K562 (cell line): ENCODE data around the gene C19orf44. TPM values are rescaled to one million over a fixed set of nuclear protein-coding genes. Genes with fewer than 3 reads are reported as not detected.

Source experiments
- ATAC-seq: fragments of 200-7000 bp; cut with Tn5 transposase; 3 replicates; pipeline ENCODE4 v1.9.1; 2020; ENCODE audit warnings: moderate library complexity
- BruUV-seq: library from RNA; stranded (reverse); fragments of 400-500 nt; replicated peaks from 2 replicates; lab custom pipeline; 2021; lab: Mats Ljungman, UMichigan
- CTCF ChIA-PET: fragments of 300-600 bp; formaldehyde crosslinking; extraction: SDS; loops from one replicate; lab custom pipeline; 2021; ENCODE audit warnings: low intra/inter-chr PET ratio; lab: Yijun Ruan, JAX
- POLR2A ChIA-PET: fragments of 300-600, 350-650 bp; sonication (Branson Sonifier 250); formaldehyde crosslinking; extraction: SDS; loops from one replicate; lab custom pipeline; 2021; ENCODE audit warnings: antibody characterized with exemption, inconsistent platforms; lab: Yijun Ruan, JAX
- DNase-seq, 4 experiments: peaks; one replicate each; pipeline versions ENCODE4 v3.0.0 to v3.0.0-alpha.2; 2011 to 2018; ENCODE audit warnings: low spot score in 3 of 4, mixed read lengths in 3 of 4; ENCODE audit errors: extremely low read depth in 1 of 4
- FAIRE-seq: peaks from 2 replicates; lab custom pipeline; 2011; peaks lifted over from hg19 to GRCh38; lab: Jason Lieb, UNC
- H2AFZ ChIP-seq: 2 replicates; pipeline ENCODE4 v1.6.0; 2011; ENCODE audit warnings: low read depth, low read length, control low read depth, inconsistent platforms
- H3K27ac ChIP-seq: fragments of 200-600 bp; 3 replicates; pipeline ENCODE4 v1.8.0; 2011; ENCODE audit warnings: low read depth, mild to moderate bottlenecking, control low read depth, inconsistent platforms, low read length, moderate library complexity, mixed read lengths; ENCODE audit errors: extremely low read depth
- H3K27me3 ChIP-seq, 2 experiments: fragments of 300-600 bp in 1 of 2; 2 replicates in 1 of 2; 3 replicates in 1 of 2; pipeline versions ENCODE4 v1.6.0 to v1.8.0; 2011; ENCODE audit warnings: inconsistent platforms in 2 of 2, low read length in 2 of 2, mild to moderate bottlenecking in 1 of 2, mixed read lengths in 1 of 2, moderate library complexity in 1 of 2; ENCODE audit not compliant: control insufficient read depth in 2 of 2, insufficient read depth in 2 of 2
- H3K36me3 ChIP-seq: fragments of 300-600 bp; 3 replicates; pipeline ENCODE4 v1.8.0; 2011; ENCODE audit warnings: mild to moderate bottlenecking, low read length, inconsistent platforms; ENCODE audit not compliant: control insufficient read depth, insufficient read depth
- H3K4me1 ChIP-seq, 2 experiments: fragments of 200-600 bp in 1 of 2; replicated peaks in 1 of 2; 2 replicates in 1 of 2; 3 replicates in 1 of 2; pipeline versions ENCODE4 v1.5.1 to v1.8.0; 2011; ENCODE audit warnings: inconsistent platforms in 2 of 2, low read length in 2 of 2, mild to moderate bottlenecking in 1 of 2, mixed read lengths in 1 of 2, moderate library complexity in 1 of 2; ENCODE audit not compliant: control insufficient read depth in 2 of 2, insufficient read depth in 2 of 2
- H3K4me2 ChIP-seq: 2 replicates; pipeline ENCODE4 v1.6.1; 2011; ENCODE audit warnings: low read length, control low read depth, inconsistent platforms, mixed read lengths; ENCODE audit not compliant: insufficient read depth
- H3K4me3 ChIP-seq: fragments of 200-600 bp; sonication (generic), shearing (Covaris generic); 2 replicates; pipeline ENCODE4 v1.5.1; 2016; ENCODE audit warnings: control low read depth, inconsistent platforms
- H3K79me2 ChIP-seq: fragments of 200-600 bp; 3 replicates; pipeline ENCODE4 v1.8.0; 2011; ENCODE audit warnings: low read length, inconsistent platforms; ENCODE audit not compliant: control insufficient read depth, insufficient read depth
- H3K9ac ChIP-seq, 2 experiments: 2 replicates each; pipeline versions ENCODE4 v1.6.0 to v1.6.1; 2011; ENCODE audit warnings: low read depth in 2 of 2, low read length in 2 of 2, control low read depth in 1 of 2, inconsistent platforms in 1 of 2, mild to moderate bottlenecking in 1 of 2, mixed read lengths in 1 of 2; ENCODE audit not compliant: insufficient read depth in 1 of 2
- H3K9me1 ChIP-seq: one replicate; pipeline ENCODE4 v1.6.0; 2011; ENCODE audit warnings: inconsistent platforms, mild to moderate bottlenecking, low read length, moderate library complexity; ENCODE audit not compliant: control insufficient read depth, insufficient read depth
- H3K9me3 ChIP-seq: replicated peaks from 2 replicates; pipeline ENCODE4 v1.5.1; 2011; ENCODE audit warnings: low read depth, low read length, inconsistent platforms; ENCODE audit not compliant: control insufficient read depth, insufficient read depth
- H4K20me1 ChIP-seq: replicated peaks from 2 replicates; pipeline ENCODE4 v1.6.1; 2011; ENCODE audit warnings: low read length, inconsistent platforms, mixed read lengths; ENCODE audit not compliant: control insufficient read depth, insufficient read depth
- CHD1 ChIP-seq: fragments of 200-600 bp; sonication (generic); IDR thresholded peaks from one replicate; pipeline ENCODE4 v1.6.1; 2012; ENCODE audit warnings: mild to moderate bottlenecking, moderate library complexity, low read length, inconsistent platforms
- GABPA ChIP-seq: fragments of 200-800 bp; sonication (Bioruptor generic); conservative IDR thresholded peaks from 2 replicates; pipeline ENCODE4 v1.6.1; 2016; ENCODE audit warnings: low read depth, missing genetic modification characterization, missing compliant biosample characterization
- HDAC2 ChIP-seq: fragments of 450-650 bp; IDR thresholded peaks from 2 replicates; pipeline ENCODE4 v1.6.1; 2016; ENCODE audit warnings: mild to moderate bottlenecking
- MAFG ChIP-seq: fragments of 450-650 bp; conservative IDR thresholded peaks from 2 replicates; pipeline ENCODE4 v1.6.1; 2016; ENCODE audit warnings: missing genetic modification characterization, missing compliant biosample characterization
- NR2C2 ChIP-seq, 2 experiments: fragments of 200-800 bp in 1 of 2; sonication (Bioruptor generic) in 1 of 2; sonication (generic) in 1 of 2; formaldehyde crosslinking in 1 of 2; IDR thresholded peaks; 2 replicates each; pipeline versions ENCODE4 v1.6.1 to v1.8.0; 2016 to 2022; ENCODE audit warnings: mild to moderate bottlenecking in 1 of 2, missing compliant biosample characterization in 1 of 2, missing genetic modification characterization in 1 of 2, missing genetic modification reagents in 1 of 2
- SMARCE1 ChIP-seq: fragments of 450-650 bp; IDR thresholded peaks from 2 replicates; pipeline ENCODE4 v1.7.1; 2016; ENCODE audit warnings: mild to moderate bottlenecking
- ZBTB7A ChIP-seq: IDR thresholded peaks from 2 replicates; pipeline ENCODE4 v1.6.1; 2011; ENCODE audit warnings: low read depth, mild to moderate bottlenecking, low read length, moderate library complexity, borderline replicate concordance; ENCODE audit not compliant: control insufficient read depth
- ZNF384 ChIP-seq: IDR thresholded peaks from 2 replicates; pipeline ENCODE4 v1.6.1; 2012; ENCODE audit warnings: low read depth, low read length, improper control_type of control experiment
- ZNF586 ChIP-seq: fragments of 450-650 bp; formaldehyde crosslinking; conservative IDR thresholded peaks from 2 replicates; pipeline ENCODE4 v1.4.0; 2020; ENCODE audit warnings: mild to moderate bottlenecking, moderate library complexity
- WGBS: fragments of 100-300 bp; shearing (Covaris generic); methylation state at CpG from one replicate; pipeline ENCODE4 v1.1.6; 2016; ENCODE audit warnings: low coverage, mixed read lengths; ENCODE audit not compliant: insufficient coverage; ENCODE audit errors: missing lambda C conversion rate; 5-methylcytosine and 5-hydroxymethylcytosine counted together
- in situ Hi-C: fragments of 300-500 bp; cut with MboI; formaldehyde crosslinking; loops from 4 replicates; pipeline ENCODE4 v1.15.0; 2018; ENCODE audit warnings: inconsistent platforms, mixed read lengths
- intact Hi-C: fragments of 100-400 bp; cut with micrococcal nuclease; formaldehyde crosslinking; loops from 2 replicates; pipeline ENCODE4 v1.14.2; 2022
- polyA plus RNA-seq, 8 experiments: library from polyadenylated mRNA; depleted of rRNA in 4 of 8; stranded (reverse) in 5 of 8; unstranded in 3 of 8; fragments of >200 nt; fragmentation: Nextera tagmentation in 2 of 8; fragmentation: Illumina TruSeq in 1 of 8; extraction: Ambion mirVana in 2 of 8; extraction: Trizol in 1 of 8; gene quantifications; 2 replicates each; pipeline versions ENCODE4 v1.2.1 to v1.2.3, GENCODE V29; 2011 to 2014; ENCODE audit warnings: inconsistent platforms in 1 of 8, missing spikeins in 1 of 8
- total RNA-seq, 7 experiments: library from RNA; depleted of rRNA in 6 of 7; stranded (reverse); fragments of >200 nt in 6 of 7; fragmentation: Illumina TruSeq in 2 of 7; extraction: Trizol in 2 of 7; gene quantifications; 2 replicates each; pipeline versions ENCODE4 v1.2.1 to v1.2.3, GENCODE V29; 2011 to 2021; ENCODE audit warnings: low replicate concordance in 1 of 7
- TF ChIP-seq, protein P1 (sequence below): sonication (generic); formaldehyde crosslinking; IDR thresholded peaks from 2 replicates; pipeline ENCODE4 v1.8.0; 2023; ENCODE audit warnings: mild to moderate bottlenecking, missing genetic modification reagents
- TF ChIP-seq, protein P2 (sequence below): sonication (generic); formaldehyde crosslinking; IDR thresholded peaks from 2 replicates; pipeline ENCODE4 v1.8.0; 2022; ENCODE audit warnings: missing genetic modification reagents, mild to moderate bottlenecking, moderate library complexity, borderline replicate concordance
- TF ChIP-seq, protein P3 (sequence below): fragments of 450-650 bp; IDR thresholded peaks from 2 replicates; pipeline ENCODE4 v1.6.1; 2016; ENCODE audit warnings: borderline replicate concordance
- TF ChIP-seq, protein P4 (sequence below): fragments of 250-450 bp; sonication (Bioruptor Pico); IDR thresholded peaks from 2 replicates; pipeline ENCODE4 v1.6.1; 2021; ENCODE audit warnings: mild to moderate bottlenecking

Gene C19orf44
- total and polyA plus RNA-seq, 9 of the 15 experiments (the other 6 are each of a cell fraction or from before 2014, with no cell fraction given): 0.41 to 7.7 (median 3.5) TPM

DNA sequence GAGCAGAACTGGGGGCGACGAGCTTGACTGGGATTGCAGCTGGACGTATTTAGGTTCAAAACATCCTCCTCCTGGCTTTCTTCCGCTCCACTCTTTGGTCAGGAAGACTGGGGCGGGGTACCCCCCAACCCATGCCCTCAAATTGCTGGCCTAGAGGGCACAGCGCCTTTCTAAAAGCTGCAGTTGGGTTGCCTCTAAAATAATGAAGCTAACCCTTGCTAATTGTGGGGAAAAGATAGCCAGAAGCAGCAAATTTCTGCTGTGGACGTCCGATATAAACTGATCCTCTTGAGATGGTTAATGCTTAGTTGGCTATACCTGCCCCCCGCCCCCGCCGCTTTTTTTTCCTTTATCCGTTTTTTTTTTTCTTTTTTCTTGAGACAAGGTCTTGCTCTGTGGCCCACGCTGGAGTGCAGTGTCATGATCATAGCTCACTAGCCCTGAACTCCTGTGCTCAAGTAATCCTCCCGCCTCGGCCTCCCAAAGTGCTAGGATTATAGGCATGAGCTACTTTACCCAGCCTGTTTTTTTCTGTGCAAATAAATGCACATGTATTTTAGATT, 46.8 kb downstream of the C19orf44 start:
- peak overlapping the region; percentile 90 to 97 for H3K9ac ChIP-seq
- peaks cover 34% of the 10 kb centered on the region; the same call in 2 of the 3 replicates for H3K36me3 ChIP-seq
- BruUV-seq: TSS peak; percentile 84
- ATAC-seq (peak; percentile 31), FAIRE-seq (no peak), DNase-seq (peak in 3 of 4 experiments; percentile 23 to 64 (median 26))
- WGBS: 1% methylated on average over 12 of the region's 15 CpGs
- in situ Hi-C loops: no loop called here
- peaks cover 1% of the 10 kb centered on the region for H3K9me1 ChIP-seq
- peak overlapping the region; percentile 79 for H3K27ac ChIP-seq
- H3K9me3 ChIP-seq: no peaks in the 10 kb centered on the region
- H2AFZ ChIP-seq: peak overlapping the region; percentile 63
- no peaks in the 10 kb centered on the region; a peak in 1 of 5 replicates for H3K27me3 ChIP-seq
- H3K79me2 ChIP-seq: peaks cover 63% of the 10 kb centered on the region
- peaks cover 5 to 10% of the 10 kb centered on the region in 2 experiments; a peak in 4 of 5 replicates for H3K4me1 ChIP-seq
- ChIA-PET POLR2A (interaction anchor here (0.8 to 1.3 kb wide), 7 partner anchors 8 to 107 kb away, joined by 3 to 6 read pairs (median 3); no protein-coding TSS in a partner anchor), CTCF (no interaction called here)
- H4K20me1 ChIP-seq: peaks cover 12% of the 10 kb centered on the region; the same call in 1 of the 2 replicates
- H3K4me3 ChIP-seq: peak overlapping the region; percentile 91
- intact Hi-C loops: loop anchor here (1.0 to 10.0 kb wide), 2 partner anchors 28 to 82 kb away; partner anchors contain the start of gene MED26
- H3K4me2 ChIP-seq: peak overlapping the region; percentile 86
- TF ChIP-seq CHD1 (peak; percentile 52), MAFG (tag) (peak; percentile 51; the same call in 1 of the 2 replicates), GABPA (no peak), NR2C2 (CRISPR knock-in tag; IDR thresholded peaks at IDR 0.05) (no peak), NR2C2 (tag; IDR thresholded peaks at IDR 0.05) (0 out of 2 replicates have a peak, but pooled peaks have one; percentile 14), ZBTB7A (0 out of 2 replicates have a peak, but pooled peaks have one; percentile 20), ZNF586 (CRISPR knock-in tag) (no peak), HDAC2 (0 out of 2 replicates have a peak, but pooled peaks have one; percentile 9), SMARCE1 (peak; percentile 44; the same call in 1 of the 2 replicates), ZNF384 (peak; percentile 72)
- TF ChIP-seq, protein P1, sequence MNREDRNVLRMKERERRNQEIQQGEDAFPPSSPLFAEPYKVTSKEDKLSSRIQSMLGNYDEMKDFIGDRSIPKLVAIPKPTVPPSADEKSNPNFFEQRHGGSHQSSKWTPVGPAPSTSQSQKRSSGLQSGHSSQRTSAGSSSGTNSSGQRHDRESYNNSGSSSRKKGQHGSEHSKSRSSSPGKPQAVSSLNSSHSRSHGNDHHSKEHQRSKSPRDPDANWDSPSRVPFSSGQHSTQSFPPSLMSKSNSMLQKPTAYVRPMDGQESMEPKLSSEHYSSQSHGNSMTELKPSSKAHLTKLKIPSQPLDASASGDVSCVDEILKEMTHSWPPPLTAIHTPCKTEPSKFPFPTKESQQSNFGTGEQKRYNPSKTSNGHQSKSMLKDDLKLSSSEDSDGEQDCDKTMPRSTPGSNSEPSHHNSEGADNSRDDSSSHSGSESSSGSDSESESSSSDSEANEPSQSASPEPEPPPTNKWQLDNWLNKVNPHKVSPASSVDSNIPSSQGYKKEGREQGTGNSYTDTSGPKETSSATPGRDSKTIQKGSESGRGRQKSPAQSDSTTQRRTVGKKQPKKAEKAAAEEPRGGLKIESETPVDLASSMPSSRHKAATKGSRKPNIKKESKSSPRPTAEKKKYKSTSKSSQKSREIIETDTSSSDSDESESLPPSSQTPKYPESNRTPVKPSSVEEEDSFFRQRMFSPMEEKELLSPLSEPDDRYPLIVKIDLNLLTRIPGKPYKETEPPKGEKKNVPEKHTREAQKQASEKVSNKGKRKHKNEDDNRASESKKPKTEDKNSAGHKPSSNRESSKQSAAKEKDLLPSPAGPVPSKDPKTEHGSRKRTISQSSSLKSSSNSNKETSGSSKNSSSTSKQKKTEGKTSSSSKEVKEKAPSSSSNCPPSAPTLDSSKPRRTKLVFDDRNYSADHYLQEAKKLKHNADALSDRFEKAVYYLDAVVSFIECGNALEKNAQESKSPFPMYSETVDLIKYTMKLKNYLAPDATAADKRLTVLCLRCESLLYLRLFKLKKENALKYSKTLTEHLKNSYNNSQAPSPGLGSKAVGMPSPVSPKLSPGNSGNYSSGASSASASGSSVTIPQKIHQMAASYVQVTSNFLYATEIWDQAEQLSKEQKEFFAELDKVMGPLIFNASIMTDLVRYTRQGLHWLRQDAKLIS: 0 out of 2 replicates have a peak, but pooled peaks have one; percentile 44
- TF ChIP-seq, protein P2, sequence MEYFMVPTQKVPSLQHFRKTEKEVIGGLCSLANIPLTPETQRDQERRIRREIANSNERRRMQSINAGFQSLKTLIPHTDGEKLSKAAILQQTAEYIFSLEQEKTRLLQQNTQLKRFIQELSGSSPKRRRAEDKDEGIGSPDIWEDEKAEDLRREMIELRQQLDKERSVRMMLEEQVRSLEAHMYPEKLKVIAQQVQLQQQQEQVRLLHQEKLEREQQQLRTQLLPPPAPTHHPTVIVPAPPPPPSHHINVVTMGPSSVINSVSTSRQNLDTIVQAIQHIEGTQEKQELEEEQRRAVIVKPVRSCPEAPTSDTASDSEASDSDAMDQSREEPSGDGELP (CRISPR knock-in tag): 0 out of 2 replicates have a peak, but pooled peaks have one; percentile 6
- TF ChIP-seq, protein P3, sequence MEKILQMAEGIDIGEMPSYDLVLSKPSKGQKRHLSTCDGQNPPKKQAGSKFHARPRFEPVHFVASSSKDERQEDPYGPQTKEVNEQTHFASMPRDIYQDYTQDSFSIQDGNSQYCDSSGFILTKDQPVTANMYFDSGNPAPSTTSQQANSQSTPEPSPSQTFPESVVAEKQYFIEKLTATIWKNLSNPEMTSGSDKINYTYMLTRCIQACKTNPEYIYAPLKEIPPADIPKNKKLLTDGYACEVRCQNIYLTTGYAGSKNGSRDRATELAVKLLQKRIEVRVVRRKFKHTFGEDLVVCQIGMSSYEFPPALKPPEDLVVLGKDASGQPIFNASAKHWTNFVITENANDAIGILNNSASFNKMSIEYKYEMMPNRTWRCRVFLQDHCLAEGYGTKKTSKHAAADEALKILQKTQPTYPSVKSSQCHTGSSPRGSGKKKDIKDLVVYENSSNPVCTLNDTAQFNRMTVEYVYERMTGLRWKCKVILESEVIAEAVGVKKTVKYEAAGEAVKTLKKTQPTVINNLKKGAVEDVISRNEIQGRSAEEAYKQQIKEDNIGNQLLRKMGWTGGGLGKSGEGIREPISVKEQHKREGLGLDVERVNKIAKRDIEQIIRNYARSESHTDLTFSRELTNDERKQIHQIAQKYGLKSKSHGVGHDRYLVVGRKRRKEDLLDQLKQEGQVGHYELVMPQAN: no peak
- TF ChIP-seq, protein P4, sequence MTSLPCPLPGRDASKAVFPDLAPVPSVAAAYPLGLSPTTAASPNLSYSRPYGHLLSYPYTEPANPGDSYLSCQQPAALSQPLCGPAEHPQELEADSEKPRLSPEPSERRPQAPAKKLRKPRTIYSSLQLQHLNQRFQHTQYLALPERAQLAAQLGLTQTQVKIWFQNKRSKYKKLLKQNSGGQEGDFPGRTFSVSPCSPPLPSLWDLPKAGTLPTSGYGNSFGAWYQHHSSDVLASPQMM (CRISPR knock-in tag): no peak
